ENCODE results near the gene ADGRE1. TPM values are rescaled to one million over a fixed set of nuclear protein-coding genes. Genes with fewer than 3 reads are reported as not detected.

Gene ADGRE1
- total RNA-seq, 1 donor from 2014 or later = not detected

- no peaks in the 10 kb centered on the region for H3K36me3 Mint-ChIP-seq
Measured at GRCh38 chr19:6979399-6979798, 92.0 kb downstream of the ADGRE1 start.

GRCh38 chr19:6983448-6983847 lies 96.1 kb downstream of the ADGRE1 start:
- H4K20me1 ChIP-seq (ENCODE audit: low read depth) = no peaks in the 10 kb centered on the region
- no peaks in the 10 kb centered on the region for H3K36me3 ChIP-seq
- H3K27ac Mint-ChIP-seq = no peak overlapping the region
- no peak overlapping the region for H3K27ac ChIP-seq
- no peak overlapping the region for H3K4me3 ChIP-seq
- H3K9ac ChIP-seq = no peak overlapping the region
- H3K27me3 Mint-ChIP-seq (ENCODE audit: insufficient read depth, low read depth) = no peaks in the 10 kb centered on the region
- no peaks in the 10 kb centered on the region for H3F3A ChIP-seq (ENCODE audit: low read depth)
- peaks cover 36% of the 10 kb centered on the region for H3K9me3 ChIP-seq (ENCODE audit: low read depth)
- peaks cover 1% of the 10 kb centered on the region for H3K36me3 Mint-ChIP-seq
- no peaks in the 10 kb centered on the region for H3K79me2 ChIP-seq (ENCODE audit: low read depth)
- no peak for DNase-seq (ENCODE audit: low spot score)
- no peak overlapping the region for H3K4me2 ChIP-seq
- TF ChIP-seq EZH2phosphoT487 (IDR thresholded peaks at IDR 0.05) (no peak), CTCF (IDR thresholded peaks at IDR 0.05) (no peak), EZH2 (IDR thresholded peaks at IDR 0.05) (no peak)
- H3K27me3 ChIP-seq = no peaks in the 10 kb centered on the region
- H3K4me1 ChIP-seq = no peaks in the 10 kb centered on the region
- H3K9me3 Mint-ChIP-seq = peaks cover 9% of the 10 kb centered on the region
- no peak overlapping the region for H2AFZ ChIP-seq (replicated peaks)
- no peaks in the 10 kb centered on the region for H3K4me1 Mint-ChIP-seq
- H3K4me3 Mint-ChIP-seq = no peak overlapping the region

More at GRCh38 chr19:6979399-6979798, 92.0 kb downstream of the ADGRE1 start:
- no peak overlapping the region for H3K27ac Mint-ChIP-seq
- no peaks in the 10 kb centered on the region for H3K27me3 Mint-ChIP-seq (ENCODE audit: insufficient read depth, low read depth)
- no peak overlapping the region for H3K4me3 Mint-ChIP-seq
- H3K4me3 ChIP-seq = no peak overlapping the region
- no peaks in the 10 kb centered on the region for H3K36me3 ChIP-seq
- no peak overlapping the region for H2AFZ ChIP-seq (replicated peaks)
- H3K9me3 ChIP-seq (ENCODE audit: low read depth) = peaks cover 32% of the 10 kb centered on the region
- H3K9ac ChIP-seq = no peak overlapping the region
- DNase-seq (ENCODE audit: low spot score) = no peak
- H3K4me1 Mint-ChIP-seq = no peaks in the 10 kb centered on the region
- H3K27me3 ChIP-seq = no peaks in the 10 kb centered on the region
- TF ChIP-seq EZH2phosphoT487 (IDR thresholded peaks at IDR 0.05) (no peak), EZH2 (IDR thresholded peaks at IDR 0.05) (no peak), CTCF (IDR thresholded peaks at IDR 0.05) (no peak)
- no peaks in the 10 kb centered on the region for H3F3A ChIP-seq (ENCODE audit: low read depth)
- H4K20me1 ChIP-seq (ENCODE audit: low read depth) = no peaks in the 10 kb centered on the region
- no peaks in the 10 kb centered on the region for H3K4me1 ChIP-seq
- H3K4me2 ChIP-seq = no peak overlapping the region
- H3K27ac ChIP-seq = no peak overlapping the region
- no peaks in the 10 kb centered on the region for H3K79me2 ChIP-seq (ENCODE audit: low read depth)
- H3K9me3 Mint-ChIP-seq = peaks cover 10% of the 10 kb centered on the region

- H3K27ac ChIP-seq = no peak overlapping the region
- no peaks in the 10 kb centered on the region for H3K4me1 Mint-ChIP-seq
- no peaks in the 10 kb centered on the region for H3K4me1 ChIP-seq
- no peak overlapping the region for H2AFZ ChIP-seq (replicated peaks)
- H3K79me2 ChIP-seq (ENCODE audit: low read depth) = no peaks in the 10 kb centered on the region
- H3K27ac Mint-ChIP-seq = no peak overlapping the region
- peaks cover 2% of the 10 kb centered on the region for H3F3A ChIP-seq (ENCODE audit: low read depth)
- DNase-seq (ENCODE audit: low spot score) = no peak
- H4K20me1 ChIP-seq (ENCODE audit: low read depth) = no peaks in the 10 kb centered on the region
- H3K27me3 Mint-ChIP-seq (ENCODE audit: insufficient read depth, low read depth) = peaks cover 4% of the 10 kb centered on the region
- H3K36me3 Mint-ChIP-seq = peaks cover 1% of the 10 kb centered on the region
- H3K4me2 ChIP-seq = no peak overlapping the region
- TF ChIP-seq EZH2 (IDR thresholded peaks at IDR 0.05) (no peak), CTCF (IDR thresholded peaks at IDR 0.05) (no peak), EZH2phosphoT487 (IDR thresholded peaks at IDR 0.05) (no peak)
- peaks cover 27% of the 10 kb centered on the region for H3K9me3 ChIP-seq (ENCODE audit: low read depth)
- H3K4me3 ChIP-seq = no peak overlapping the region
- H3K27me3 ChIP-seq = no peaks in the 10 kb centered on the region
- no peak overlapping the region for H3K9ac ChIP-seq
- peaks cover 14% of the 10 kb centered on the region for H3K9me3 Mint-ChIP-seq
- no peak overlapping the region for H3K4me3 Mint-ChIP-seq
- H3K36me3 ChIP-seq = no peaks in the 10 kb centered on the region
Measured at GRCh38 chr19:6987850-6988249, 100.5 kb downstream of the ADGRE1 start.

All from neural progenitor cell (in vitro differentiated cells).